GM12878 (cell line): ENCODE measurements around the gene RNF121.

Experiments
- EZH2 ChIP-seq: IDR thresholded peaks from 2 replicates; pipeline ENCODE4 v1.6.1; 2012; ENCODE audit warnings: low read depth, mild to moderate bottlenecking, control low read depth, inconsistent platforms, low read length, borderline replicate concordance; ENCODE audit not compliant: control insufficient read depth
- MXI1 ChIP-seq: fragments of 150-350 bp; IDR thresholded peaks from 2 replicates; pipeline ENCODE4 v1.6.1; 2011; ENCODE audit warnings: low read depth, mild to moderate bottlenecking, inconsistent platforms, low read length, improper control_type of control experiment
- PAX8 ChIP-seq: fragments of 450-650 bp; IDR thresholded peaks from 2 replicates; pipeline ENCODE4 v1.6.1; 2017; ENCODE audit warnings: mild to moderate bottlenecking, moderate library complexity
- POLR2A ChIP-seq: IDR thresholded peaks from 2 replicates; pipeline ENCODE4 v1.6.1; 2011; ENCODE audit warnings: low read depth, mild to moderate bottlenecking, low read length
- PRDM15 ChIP-seq: fragments of 450-650 bp; formaldehyde crosslinking; IDR thresholded peaks from 2 replicates; pipeline ENCODE4 v1.4.0; 2020; ENCODE audit warnings: mild to moderate bottlenecking, moderate library complexity
- RBBP5 ChIP-seq: fragments of 200-600 bp; sonication (generic); conservative IDR thresholded peaks from 2 replicates; pipeline ENCODE4 v1.6.1; 2016
- SMC3 ChIP-seq: IDR thresholded peaks from 2 replicates; pipeline ENCODE4 v1.6.1; 2011; ENCODE audit warnings: low read length, improper control_type of control experiment, borderline replicate concordance
- SREBF2 ChIP-seq: IDR thresholded peaks from 2 replicates; pipeline ENCODE4 v1.6.1; 2012; ENCODE audit warnings: mild to moderate bottlenecking, low read length
- USF2 ChIP-seq: IDR thresholded peaks from 2 replicates; pipeline ENCODE4 v1.6.1; 2011; ENCODE audit warnings: low read depth, low read length, improper control_type of control experiment, borderline replicate concordance
- ZBED1 ChIP-seq: IDR thresholded peaks from 2 replicates; pipeline ENCODE4 v1.6.1; 2016; ENCODE audit warnings: borderline replicate concordance
- TF ChIP-seq, protein P1 (sequence below), 3 experiments: IDR thresholded peaks in 2 of 3; conservative IDR thresholded peaks in 1 of 3; 2 replicates each; pipeline ENCODE4 v1.5.1; 2011; ENCODE audit warnings: low read depth in 3 of 3, low read length in 3 of 3, mild to moderate bottlenecking in 3 of 3, control low read depth in 2 of 3, moderate library complexity in 2 of 3, inconsistent platforms in 1 of 3, mixed read lengths in 1 of 3; ENCODE audit not compliant: control insufficient read depth in 2 of 3, insufficient read depth in 1 of 3; ENCODE audit errors: extremely low read depth in 1 of 3
- TF ChIP-seq, protein P2 (sequence below): fragments of 450-650 bp; IDR thresholded peaks from 2 replicates; pipeline ENCODE4 v1.6.1; 2017; ENCODE audit warnings: mild to moderate bottlenecking

DNA sequence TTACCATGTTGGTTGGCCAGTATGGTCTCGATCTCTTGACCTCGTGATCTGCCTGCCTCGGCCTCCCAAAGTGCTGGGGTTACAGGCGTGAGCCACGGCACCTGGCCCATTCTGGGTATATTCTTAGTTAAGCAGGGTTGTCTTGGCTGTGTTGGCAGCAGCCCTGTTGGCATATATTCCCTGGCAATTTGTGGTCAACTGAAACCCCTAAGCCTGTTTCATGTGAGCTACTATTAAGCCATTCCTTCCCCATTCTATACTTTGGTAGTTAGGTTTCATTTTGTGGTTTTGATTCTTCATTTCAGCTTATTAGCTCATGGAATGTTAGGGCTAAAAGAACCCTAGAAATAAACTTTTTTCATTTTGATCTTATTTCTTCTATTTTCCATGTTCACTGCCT, 47.7 kb downstream of the RNF121 start:
- TF ChIP-seq POLR2A (no peak), RBBP5 (no peak), SMC3 (no peak), USF2 (no peak), PAX8 (no peak), ZBED1 (no peak), SREBF2 (no peak), EZH2 (no peak), MXI1 (no peak), PRDM15 (CRISPR knock-in tag) (no peak)
- TF ChIP-seq, protein P1, sequence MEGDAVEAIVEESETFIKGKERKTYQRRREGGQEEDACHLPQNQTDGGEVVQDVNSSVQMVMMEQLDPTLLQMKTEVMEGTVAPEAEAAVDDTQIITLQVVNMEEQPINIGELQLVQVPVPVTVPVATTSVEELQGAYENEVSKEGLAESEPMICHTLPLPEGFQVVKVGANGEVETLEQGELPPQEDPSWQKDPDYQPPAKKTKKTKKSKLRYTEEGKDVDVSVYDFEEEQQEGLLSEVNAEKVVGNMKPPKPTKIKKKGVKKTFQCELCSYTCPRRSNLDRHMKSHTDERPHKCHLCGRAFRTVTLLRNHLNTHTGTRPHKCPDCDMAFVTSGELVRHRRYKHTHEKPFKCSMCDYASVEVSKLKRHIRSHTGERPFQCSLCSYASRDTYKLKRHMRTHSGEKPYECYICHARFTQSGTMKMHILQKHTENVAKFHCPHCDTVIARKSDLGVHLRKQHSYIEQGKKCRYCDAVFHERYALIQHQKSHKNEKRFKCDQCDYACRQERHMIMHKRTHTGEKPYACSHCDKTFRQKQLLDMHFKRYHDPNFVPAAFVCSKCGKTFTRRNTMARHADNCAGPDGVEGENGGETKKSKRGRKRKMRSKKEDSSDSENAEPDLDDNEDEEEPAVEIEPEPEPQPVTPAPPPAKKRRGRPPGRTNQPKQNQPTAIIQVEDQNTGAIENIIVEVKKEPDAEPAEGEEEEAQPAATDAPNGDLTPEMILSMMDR (IDR thresholded peaks at IDR 0.05 in 2 of 3, conservative IDR thresholded peaks at IDR 0.05 in 1 of 3; ENCODE audit: control insufficient read depth in 2 of 3, extremely low read depth in 1 of 3, insufficient read depth in 1 of 3, low read depth in 3 of 3, low read length in 3 of 3), result no peak
- TF ChIP-seq, protein P2, sequence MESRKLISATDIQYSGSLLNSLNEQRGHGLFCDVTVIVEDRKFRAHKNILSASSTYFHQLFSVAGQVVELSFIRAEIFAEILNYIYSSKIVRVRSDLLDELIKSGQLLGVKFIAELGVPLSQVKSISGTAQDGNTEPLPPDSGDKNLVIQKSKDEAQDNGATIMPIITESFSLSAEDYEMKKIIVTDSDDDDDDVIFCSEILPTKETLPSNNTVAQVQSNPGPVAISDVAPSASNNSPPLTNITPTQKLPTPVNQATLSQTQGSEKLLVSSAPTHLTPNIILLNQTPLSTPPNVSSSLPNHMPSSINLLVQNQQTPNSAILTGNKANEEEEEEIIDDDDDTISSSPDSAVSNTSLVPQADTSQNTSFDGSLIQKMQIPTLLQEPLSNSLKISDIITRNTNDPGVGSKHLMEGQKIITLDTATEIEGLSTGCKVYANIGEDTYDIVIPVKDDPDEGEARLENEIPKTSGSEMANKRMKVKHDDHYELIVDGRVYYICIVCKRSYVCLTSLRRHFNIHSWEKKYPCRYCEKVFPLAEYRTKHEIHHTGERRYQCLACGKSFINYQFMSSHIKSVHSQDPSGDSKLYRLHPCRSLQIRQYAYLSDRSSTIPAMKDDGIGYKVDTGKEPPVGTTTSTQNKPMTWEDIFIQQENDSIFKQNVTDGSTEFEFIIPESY, result no peak
